ENCODE measurements around the gene DRC3.

GRCh38 chr17:18021372-18021771, 48.7 kb downstream of the DRC3 start:
- TF ChIP-seq CTCF (IDR thresholded peaks at IDR 0.05) (no peak), EZH2 (IDR thresholded peaks at IDR 0.05; ENCODE audit: borderline replicate concordance, insufficient read depth, low read depth, low read length, poor library complexity, severe bottlenecking) (no peak)

All from B cell (primary cell).